Measurements from ENCODE around the gene LRP1B.
"Not testable (repeated sequence)": the region's sequence is repeated elsewhere in the genome, so short reads cannot be mapped to it uniquely, and the experiment has no call there.

Gene LRP1B

DNA sequence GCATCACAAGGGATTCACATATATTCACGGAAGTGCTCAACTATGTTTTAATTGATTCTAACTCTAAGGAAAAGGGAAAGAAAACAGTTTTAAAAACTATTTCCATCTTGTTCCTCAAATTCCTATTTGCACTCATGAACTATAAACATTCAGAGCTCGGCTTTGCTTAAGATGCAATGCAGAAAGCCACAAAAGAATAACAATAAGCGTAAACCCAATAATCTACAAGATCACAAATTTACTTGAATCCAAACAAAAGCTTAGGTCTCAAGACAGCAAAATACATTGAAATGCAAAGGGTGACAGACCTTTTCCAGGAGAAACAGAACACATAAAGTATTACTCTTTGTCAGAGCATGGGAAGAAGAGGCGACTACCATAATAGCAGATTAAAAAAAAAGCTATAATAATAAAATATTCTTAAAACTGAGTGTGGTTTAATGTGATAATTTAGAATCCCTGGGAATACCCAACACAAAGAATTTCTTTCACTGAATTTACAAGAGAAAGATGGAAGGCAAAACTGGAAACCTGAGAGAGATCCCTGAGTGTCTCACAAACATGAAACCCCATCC is 1094.9 kb downstream of the LRP1B start:
- no peak for DNase-seq (ENCODE audit: low read depth, low spot score)

DNA sequence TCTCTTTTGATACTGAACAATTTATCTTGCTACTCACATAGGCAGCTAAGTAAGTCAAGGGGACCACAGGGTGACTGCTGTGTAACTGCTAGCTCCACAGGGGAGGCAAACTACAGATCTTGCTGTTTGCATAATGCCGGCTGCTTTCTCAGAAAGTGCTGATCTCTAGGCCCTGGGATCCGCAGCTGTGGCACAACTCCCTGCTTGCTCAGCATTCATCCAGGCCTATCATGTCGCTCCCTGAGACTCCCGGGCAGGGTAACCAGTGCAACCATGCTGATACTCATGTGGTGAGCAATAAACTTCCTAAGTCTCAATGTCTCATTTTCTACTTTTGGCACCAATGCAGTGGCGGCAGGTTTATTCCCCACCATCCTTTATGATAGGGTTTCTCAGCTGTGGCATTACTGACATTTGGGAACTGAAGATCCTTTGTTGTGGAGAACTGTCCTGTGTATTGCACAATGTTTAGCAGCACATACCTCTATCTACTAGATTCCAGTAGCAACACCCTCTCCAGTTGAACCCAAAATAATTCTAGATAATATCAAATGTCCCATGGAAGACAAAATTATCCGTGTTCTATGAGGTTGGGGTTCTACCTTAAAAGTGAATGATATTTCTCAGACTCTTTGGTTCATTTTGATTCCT is 1101.3 kb downstream of the LRP1B start:
- DNase-seq (ENCODE audit: low read depth, low spot score), result peak; percentile 77

DNA sequence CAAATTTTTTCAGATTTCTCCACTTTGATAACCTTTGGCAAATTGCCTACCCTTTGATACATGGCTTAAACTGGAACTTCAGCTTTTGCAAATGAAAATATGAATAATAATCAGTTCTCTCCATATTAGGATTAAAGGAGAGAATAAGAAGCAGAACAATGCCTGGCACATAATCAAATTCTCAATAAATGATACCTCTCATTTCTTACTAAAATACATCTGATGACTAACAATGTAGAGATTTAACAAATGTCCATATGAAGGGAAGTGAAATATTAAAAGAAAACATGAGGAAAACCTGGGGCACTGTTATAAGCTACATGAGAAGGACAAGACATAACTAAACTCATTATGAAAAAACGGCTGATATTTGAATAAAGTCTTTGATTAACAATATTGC is 1103.6 kb downstream of the LRP1B start:
- DNase-seq (ENCODE audit: low read depth, low spot score), result no peak

DNA sequence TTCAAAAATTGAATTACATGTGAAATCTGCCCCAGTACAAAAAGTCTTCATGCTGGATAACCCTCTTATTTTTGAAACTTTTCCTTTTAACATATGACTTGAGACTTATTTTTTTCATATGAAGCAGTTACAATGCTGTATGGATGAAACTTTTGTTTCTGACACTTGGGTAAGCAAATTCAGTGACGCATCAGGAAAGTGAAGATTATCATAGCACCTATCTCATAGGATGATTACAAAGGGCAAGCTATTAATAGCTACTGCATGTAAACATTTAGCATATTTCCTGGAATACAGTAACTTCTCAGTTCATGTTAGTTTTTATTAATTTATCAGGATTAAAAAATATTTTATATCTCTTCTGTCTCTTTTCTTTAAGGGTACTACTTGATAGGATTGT is 1109.2 kb downstream of the LRP1B start:
- DNase-seq (ENCODE audit: low read depth, low spot score), result no peak

DNA sequence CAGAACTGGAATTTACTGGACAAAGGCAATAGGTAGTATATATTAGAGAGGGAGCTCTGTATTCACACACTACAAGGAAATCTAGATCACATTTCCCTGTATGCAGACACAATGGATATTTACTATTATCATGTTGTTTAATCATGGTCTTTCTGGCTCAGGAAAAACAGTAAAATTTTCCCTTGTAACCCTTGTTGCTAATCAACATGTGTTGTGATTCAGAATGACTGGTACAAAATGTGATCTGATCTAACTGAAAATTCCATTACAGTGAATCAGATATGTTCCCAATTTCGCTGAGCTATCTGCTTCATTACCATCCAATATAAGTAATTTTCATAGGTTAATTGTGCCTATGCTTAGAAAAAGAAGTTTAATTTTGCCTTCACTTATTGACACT is 1109.7 kb downstream of the LRP1B start:
- DNase-seq (ENCODE audit: low read depth, low spot score), result no peak

DNA sequence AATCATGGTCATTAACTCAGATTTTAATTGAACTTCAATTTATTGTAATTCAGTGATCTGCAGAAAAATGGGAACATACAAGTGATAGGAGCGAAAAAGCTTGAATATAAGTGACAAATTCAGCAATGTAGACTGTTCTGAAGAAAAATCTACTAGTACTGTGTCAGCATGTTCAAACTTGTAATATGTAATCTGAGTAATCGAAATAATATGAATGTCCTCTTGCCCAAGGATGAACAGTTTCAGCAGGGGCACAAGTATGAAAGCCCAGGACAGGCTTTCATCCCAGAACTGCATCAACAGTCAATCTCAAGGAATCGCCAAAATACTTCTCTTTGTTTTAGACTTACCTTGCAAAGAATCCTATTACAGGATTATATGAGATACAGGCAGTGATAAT is 1110.5 kb downstream of the LRP1B start:
- DNase-seq (ENCODE audit: low read depth, low spot score), result no peak

DNA sequence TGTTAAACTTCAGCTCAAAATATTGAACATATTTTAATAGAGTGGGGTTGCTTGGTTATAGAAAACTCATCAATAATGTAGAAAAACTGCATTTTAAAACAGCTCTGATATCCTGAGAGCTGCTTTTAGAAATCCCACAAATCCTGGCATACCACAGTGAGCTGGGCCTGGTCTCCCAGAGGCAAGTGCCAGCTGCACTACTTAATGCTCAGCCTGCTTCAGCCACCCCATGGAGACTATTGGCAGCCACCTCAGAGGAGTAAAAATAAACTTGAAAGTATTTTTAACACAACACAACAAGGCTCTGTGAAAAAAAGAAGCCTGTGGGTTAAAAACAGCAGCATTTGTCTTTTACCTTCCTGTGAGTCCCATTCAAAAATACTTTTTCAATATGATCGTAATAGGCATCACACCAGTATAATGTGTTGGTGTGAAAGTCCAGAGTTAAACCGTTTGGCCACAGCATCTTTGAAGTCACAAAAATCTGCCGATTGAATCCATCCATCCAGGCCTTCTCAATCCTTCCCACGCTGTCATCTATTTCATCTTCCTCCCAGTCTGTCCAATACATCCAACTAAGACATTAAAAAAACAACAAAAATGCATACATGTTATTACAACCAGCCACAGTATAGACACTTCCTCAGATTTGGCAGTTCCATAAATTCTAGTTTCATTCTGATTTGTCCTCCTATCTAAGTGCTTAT is 1115.3 kb downstream of the LRP1B start:
- DNase-seq (ENCODE audit: low read depth, low spot score), result peak; percentile 76

DNA sequence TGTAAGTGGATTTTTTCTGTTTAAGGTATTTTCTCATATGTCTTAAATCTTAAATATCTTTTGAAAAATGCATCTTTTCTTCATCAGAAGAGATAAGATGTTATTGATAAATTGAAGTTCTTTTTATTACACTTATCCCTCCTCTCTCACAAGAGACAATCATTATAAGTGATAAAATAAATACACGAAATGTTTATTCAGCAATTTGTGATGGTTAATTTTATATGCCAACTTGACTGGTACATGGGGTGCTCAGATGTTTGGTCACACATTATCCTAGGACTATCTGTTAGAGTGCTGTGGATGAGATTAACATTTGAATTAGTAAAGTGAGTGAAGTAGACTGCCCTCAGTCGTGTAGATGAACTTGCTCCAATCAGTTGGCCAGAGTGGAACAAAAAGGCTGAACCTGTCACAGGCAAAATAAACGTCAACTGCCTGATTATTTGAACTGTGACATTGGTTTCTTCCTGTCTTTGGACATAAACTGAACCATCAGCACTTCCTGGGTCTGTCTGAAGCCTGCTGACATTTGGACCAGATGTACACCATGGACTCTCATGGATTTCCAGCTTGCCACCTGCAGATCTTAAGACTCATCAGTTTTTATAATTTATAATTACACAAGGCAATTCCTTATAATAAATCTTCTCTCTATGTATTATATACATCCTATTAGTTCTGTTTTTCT is 1126.7 kb downstream of the LRP1B start:
- DNase-seq (ENCODE audit: low read depth, low spot score), result no peak

DNA sequence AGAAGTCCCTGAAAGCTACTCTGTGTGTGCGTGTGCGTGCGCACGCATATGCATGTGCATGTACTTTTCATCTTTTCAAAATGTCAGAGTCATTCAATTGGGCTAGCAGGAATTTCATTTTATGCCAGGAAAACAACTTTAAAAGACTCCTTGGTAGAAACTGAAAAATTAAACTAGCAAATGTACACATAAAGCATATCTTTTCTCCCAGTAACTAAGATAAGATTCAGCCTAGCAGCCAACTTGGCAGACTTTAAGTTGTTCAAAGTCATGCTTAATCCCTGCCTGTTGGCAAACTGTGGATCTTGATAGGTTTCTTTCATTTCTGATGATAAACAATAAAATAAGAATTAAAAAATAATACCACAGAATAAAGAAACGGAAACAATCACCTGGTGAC is 1129.1 kb downstream of the LRP1B start:
- DNase-seq (ENCODE audit: low read depth, low spot score), result no peak

DNA sequence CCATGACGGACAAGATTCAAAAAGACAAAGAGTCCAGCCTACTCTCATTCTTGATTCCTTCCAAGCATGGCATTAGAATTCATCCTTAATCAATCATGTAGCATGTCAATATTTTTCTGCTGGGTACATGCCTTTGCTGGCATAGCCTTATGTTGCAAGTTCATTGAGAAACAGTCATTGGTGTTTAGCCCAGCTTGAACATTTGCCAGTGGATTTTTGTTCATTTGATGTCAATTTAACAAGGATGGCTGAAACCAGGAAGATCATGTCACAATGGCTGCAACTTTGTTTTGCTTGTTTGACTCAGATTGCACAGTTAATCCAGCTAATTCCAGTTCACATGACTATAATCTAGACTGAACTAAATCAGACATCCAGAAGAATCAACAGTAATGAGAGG is 1132.2 kb downstream of the LRP1B start:
- DNase-seq (ENCODE audit: low read depth, low spot score), result no peak

DNA sequence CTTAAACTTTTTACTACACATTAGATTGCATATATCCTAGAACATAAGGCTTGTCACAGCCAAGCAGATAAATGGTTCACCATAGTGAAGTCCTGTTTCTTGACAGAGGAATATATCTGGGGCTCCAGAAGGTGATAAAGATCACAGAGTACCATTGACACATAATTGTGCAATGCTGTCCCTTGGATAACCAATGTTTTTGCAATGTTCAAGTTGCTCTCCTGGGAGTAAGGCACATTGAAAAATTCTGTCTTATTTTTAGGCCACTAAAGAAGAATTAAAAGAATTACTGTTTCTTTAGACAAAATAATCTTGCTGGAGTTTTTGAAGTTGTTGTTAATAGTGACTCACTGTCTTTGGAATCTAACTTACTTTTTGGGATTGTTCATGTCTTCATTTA is 1132.8 kb downstream of the LRP1B start:
- no peak for DNase-seq (ENCODE audit: low read depth, low spot score)

DNA sequence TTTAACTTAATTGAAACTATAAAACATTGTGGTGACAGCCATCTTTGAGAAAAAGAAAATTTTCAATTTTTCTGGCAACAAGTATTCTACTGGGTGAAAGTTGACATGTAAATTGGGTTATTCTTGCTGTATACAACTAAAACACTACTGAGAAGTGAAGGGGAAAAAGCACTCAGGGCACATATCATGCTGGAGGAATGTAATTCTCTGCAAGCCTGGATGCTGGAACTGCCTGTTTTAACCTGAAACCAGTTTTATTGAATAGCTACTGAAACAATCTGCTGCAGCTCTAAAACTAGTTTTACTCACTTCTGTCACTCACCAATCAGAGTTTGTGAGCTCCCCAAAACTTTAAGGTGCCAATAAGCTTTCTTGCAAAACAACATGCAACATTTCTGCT is 1136.0 kb downstream of the LRP1B start:
- no peak for DNase-seq (ENCODE audit: low read depth, low spot score)

DNA sequence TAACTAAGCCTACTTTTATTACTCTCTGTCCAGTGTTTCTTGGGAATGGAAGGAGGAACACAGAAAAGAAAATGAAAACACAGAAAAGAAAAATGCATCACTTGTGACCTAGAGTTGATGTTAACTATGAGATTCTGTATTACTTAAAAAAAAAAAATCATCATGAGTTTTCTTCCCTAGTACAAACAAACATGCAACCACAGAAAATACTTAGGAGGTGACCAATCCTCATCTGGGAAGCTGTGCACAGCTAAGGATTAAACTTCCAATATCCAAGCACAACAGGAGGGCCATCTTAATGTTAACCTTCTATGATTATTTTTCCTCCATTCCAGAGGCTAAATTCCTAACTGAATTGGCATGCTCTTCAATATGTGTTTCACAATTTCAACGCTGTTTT is 1140.4 kb downstream of the LRP1B start:
- DNase-seq (ENCODE audit: low read depth, low spot score), result peak; percentile 89

DNA sequence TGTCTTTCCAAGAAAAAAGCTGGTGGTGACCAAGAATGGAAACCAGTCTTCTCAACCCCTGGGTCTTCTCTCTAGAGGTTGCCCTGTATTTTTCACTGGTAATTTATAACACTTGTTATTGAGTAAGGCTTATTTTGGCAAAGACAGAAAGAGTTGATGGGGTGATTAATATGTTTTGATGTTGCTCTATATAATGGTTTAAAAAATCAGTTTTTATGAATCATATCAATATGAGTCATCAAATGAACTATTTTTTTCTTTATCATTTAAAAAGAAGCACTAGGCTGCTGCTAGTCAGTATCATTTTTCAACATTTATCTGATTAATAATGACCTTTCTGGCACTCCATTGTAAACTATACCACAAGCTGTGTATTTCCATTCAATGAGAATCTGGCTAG is 1142.2 kb downstream of the LRP1B start:
- no peak for DNase-seq (ENCODE audit: low read depth, low spot score)

DNA sequence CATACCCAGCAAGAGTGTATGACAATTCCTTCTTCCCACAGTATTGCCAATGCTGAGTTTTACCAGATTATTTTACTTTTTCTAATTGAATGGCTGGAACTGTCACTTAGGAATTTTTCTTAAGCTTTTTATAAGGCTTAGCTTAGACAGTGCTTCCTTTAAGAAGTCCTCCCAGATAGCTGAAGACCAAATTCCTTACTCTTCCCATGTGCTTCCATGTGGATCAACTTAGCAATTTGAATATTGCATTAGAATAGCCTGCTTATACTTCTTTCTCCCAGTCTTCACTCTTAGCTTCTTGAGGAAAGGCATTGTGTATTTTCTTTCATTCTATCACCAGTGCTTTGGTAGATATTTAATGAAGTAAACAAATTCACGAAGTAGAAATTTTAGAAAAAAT is 1144.4 kb downstream of the LRP1B start:
- DNase-seq (ENCODE audit: low read depth, low spot score), result no peak

DNA sequence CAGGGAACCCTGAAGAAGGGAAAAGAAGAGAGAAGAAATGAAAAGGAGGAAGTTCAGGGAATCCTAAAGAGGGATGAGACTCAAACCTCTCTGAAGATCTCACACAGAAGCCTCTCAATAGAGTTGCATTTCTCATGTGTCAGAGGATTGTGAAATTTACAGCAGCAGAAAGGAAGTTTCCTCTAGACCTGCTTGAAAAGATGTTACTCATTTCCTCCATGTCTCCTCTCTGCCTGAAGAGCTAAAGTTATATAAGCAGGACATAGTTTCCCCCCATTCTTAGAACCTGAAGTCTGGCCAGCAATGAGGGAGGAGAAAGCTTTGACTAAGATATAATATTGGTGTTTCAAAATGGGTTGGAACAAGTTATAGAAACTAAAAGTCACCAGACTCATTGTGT is 1155.6 kb downstream of the LRP1B start:
- no peak for DNase-seq (ENCODE audit: low read depth, low spot score)

DNA sequence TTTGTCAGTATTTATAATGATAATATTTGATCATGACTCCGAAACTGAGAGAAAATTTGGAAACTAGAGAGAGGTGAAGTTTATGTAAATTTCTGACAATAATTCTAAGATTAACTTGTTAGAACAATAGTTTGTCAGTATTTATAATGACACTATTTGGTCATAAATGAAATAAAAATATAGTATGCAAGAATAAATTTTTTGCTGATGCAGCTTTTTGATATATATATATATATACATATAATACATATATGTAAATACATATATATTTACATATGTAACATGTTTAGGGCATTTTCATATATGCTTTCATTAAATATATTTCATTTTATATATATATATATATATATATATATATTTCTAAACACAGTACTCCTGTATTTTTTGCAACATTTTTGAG is 1158.1 kb downstream of the LRP1B start:
- no peak for DNase-seq (ENCODE audit: low read depth, low spot score)

DNA sequence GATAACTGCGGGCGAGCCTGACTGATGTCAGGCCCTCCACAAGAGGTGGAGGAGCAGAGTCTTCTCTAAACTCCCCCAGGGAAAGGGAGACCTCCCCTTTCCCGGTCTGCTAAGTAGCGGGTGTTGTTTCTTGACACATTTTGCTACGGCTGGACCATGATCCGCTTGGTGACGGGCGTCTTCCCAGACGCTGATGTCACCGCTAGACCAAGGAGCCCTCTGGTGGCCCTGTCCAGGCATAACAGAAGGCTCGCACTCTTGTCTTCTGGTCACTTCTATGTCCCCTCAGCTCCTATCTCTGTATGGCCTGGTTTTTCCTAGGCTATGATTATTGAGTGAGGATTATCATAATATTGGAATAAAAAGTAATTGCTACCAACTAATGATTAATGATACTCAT is 1166.5 kb downstream of the LRP1B start:
- not testable (repeated sequence) for DNase-seq (ENCODE audit: low read depth, low spot score)

DNA sequence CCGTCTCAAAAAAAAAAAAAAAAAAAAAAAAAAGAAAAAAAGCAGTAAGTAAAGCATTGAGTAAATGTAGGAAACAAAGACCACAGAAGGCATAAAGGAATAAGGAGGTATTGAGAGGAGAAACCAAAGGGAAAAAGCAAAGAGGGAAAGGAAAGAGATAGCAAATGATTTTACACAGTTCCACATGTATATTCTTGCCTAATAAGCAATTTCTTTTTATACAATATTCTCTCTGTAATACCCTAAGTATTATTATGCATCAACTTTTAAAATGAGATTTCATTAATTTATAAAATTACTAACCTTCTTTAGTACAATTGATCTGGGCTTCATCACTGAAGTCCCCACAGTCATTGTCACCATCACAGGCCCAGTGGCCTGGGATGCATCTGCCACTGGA is 1180.9 kb downstream of the LRP1B start:
- DNase-seq (ENCODE audit: low read depth, low spot score), result no peak

DNA sequence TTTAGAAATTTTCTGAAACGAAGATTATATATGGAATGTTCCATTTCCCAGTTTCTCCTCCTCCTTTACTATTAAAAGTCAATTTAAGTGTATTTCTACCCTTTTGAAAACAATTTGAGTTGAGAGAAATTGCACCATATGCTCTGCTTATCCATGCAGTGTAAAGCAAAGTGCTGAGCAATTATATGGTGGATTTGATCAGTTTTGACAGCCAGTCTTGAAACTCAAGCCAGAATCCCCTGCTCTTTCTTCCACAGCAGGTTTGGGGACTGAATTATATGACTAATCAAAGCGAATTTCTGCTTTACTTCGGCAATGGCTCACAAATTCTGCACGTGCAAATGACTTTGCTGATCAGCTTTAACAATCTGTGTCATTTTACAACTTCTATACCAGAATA is 1183.6 kb downstream of the LRP1B start:
- no peak for DNase-seq (ENCODE audit: low read depth, low spot score)

DNA sequence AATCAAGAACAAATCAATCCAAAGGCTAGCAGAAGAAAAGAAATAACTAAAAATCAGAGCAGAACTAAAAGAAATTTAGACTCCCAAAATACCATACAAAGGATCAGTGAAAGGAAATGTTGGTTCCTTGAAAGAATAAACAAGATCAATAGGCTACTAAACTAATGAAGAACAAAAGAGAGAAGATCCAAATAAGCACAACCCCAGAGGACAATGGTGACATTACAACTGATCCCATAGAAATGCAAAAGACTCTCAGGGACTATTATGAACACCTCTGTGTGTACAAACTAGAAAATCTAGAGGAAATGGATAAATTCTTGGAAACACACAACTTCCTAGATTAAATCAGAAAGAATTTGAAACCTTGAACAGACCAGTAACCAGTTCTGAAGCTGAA is 1186.9 kb downstream of the LRP1B start:
- DNase-seq (ENCODE audit: low read depth, low spot score), result no peak

DNA sequence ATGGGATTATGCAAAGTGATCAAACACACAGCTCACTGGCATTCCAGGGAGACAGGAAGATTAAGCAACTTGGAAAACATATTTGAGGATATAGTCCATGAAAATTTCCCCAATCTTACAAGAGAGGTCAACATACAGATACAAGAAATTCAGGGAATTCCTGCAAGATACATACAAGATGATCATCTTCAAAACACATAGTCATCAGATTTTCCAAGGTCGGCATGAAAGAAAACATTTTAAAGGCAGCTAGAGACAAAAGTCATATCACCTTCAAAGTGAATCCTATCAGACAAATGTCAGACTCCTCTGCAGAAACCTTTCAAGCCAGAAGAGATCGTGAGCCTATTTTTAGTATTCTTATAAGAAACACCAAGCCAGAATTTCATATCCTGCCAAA is 1188.5 kb downstream of the LRP1B start:
- no peak for DNase-seq (ENCODE audit: low read depth, low spot score)

DNA sequence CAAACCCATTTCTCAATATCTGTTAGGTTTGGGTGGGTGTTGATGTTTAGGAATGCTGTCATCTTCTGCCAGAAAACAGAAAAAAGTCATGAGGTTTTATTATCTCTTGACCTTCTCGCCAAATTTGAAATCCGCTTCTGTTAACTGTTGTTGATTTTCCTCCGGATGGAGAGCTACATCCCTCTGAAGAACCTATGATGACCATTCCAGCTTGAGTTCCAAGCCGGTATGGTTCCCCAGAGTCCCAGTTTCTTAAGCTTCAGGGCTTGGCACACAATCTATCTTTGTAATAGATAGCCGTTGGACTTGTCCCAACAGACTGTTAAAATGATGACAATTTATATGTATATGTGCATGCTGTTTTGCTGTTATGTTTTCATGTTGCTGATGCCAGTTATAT is 1201.0 kb downstream of the LRP1B start:
- DNase-seq (ENCODE audit: low read depth, low spot score), result no peak

Measured in smooth muscle cell of the brain vasculature (primary cell).